K562 (cell line): ENCODE measurements around the gene CEMP1. TPM values are rescaled to one million over a fixed set of nuclear protein-coding genes. Genes with fewer than 3 reads are reported as not detected.

Source experiments
- ATF3 ChIP-seq, 2 experiments: fragments of 450-650 bp in 1 of 2; sonication (generic) in 1 of 2; formaldehyde crosslinking in 1 of 2; IDR thresholded peaks in 1 of 2; conservative IDR thresholded peaks in 1 of 2; 2 replicates each; pipeline versions ENCODE4 v1.6.1 to v1.8.1; 2016 to 2023; ENCODE audit warnings: mild to moderate bottlenecking in 2 of 2, moderate library complexity in 2 of 2, inconsistent platforms in 1 of 2, missing genetic modification reagents in 1 of 2
- CBFA2T3 ChIP-seq: fragments of 450-650 bp; IDR thresholded peaks from 2 replicates; pipeline ENCODE4 v1.6.1; 2017
- CTCF ChIP-seq, 3 experiments: IDR thresholded peaks in 2 of 3; conservative IDR thresholded peaks in 1 of 3; 2 replicates each; pipeline ENCODE4 v1.5.1; 2011 to 2012; ENCODE audit warnings: low read length in 3 of 3, mild to moderate bottlenecking in 3 of 3, control low read depth in 2 of 3, improper control_type of control experiment in 1 of 3, inconsistent platforms in 1 of 3, low read depth in 1 of 3, mixed read lengths in 1 of 3, moderate library complexity in 1 of 3; ENCODE audit not compliant: insufficient read depth in 2 of 3
- CTCFL ChIP-seq: IDR thresholded peaks from 2 replicates; pipeline ENCODE4 v1.6.1; 2011; ENCODE audit warnings: borderline replicate concordance, low read depth, mild to moderate bottlenecking, moderate library complexity, low read length; ENCODE audit not compliant: insufficient read depth, poor library complexity, severe bottlenecking
- TFAP4 ChIP-seq: sonication (generic); formaldehyde crosslinking; IDR thresholded peaks from 2 replicates; pipeline ENCODE4 v1.8.0; 2022; ENCODE audit warnings: missing genetic modification reagents, mild to moderate bottlenecking, moderate library complexity, borderline replicate concordance
- TGIF2 ChIP-seq: sonication (generic); formaldehyde crosslinking; IDR thresholded peaks from 2 replicates; pipeline ENCODE4 v1.8.1; 2022; ENCODE audit warnings: mild to moderate bottlenecking, missing genetic modification reagents, moderate library complexity
- ZBTB33 ChIP-seq: sonication (generic); formaldehyde crosslinking; IDR thresholded peaks from 2 replicates; pipeline ENCODE4 v1.8.1; 2023; ENCODE audit warnings: mild to moderate bottlenecking, missing genetic modification reagents
- ZNF77 ChIP-seq: fragments of 250-450 bp; sonication (Bioruptor Pico); IDR thresholded peaks from 2 replicates; pipeline ENCODE4 v1.5.0; 2020
- polyA plus RNA-seq, 8 experiments: library from polyadenylated mRNA; depleted of rRNA in 4 of 8; stranded (reverse) in 5 of 8; unstranded in 3 of 8; fragments of >200 nt; fragmentation: Nextera tagmentation in 2 of 8; fragmentation: Illumina TruSeq in 1 of 8; extraction: Ambion mirVana in 2 of 8; extraction: Trizol in 1 of 8; gene quantifications; 2 replicates each; pipeline versions ENCODE4 v1.2.1 to v1.2.3, GENCODE V29; 2011 to 2014; ENCODE audit warnings: inconsistent platforms in 1 of 8, missing spikeins in 1 of 8
- total RNA-seq, 7 experiments: library from RNA; depleted of rRNA in 6 of 7; stranded (reverse); fragments of >200 nt in 6 of 7; fragmentation: Illumina TruSeq in 2 of 7; extraction: Trizol in 2 of 7; gene quantifications; 2 replicates each; pipeline versions ENCODE4 v1.2.1 to v1.2.3, GENCODE V29; 2011 to 2021; ENCODE audit warnings: low replicate concordance in 1 of 7

Gene CEMP1
- total and polyA plus RNA-seq, 9 of the 15 experiments (the other 6 are each of a cell fraction or from before 2014, with no cell fraction given), result 0.05 to 0.45 TPM; not detected in 7

DNA sequence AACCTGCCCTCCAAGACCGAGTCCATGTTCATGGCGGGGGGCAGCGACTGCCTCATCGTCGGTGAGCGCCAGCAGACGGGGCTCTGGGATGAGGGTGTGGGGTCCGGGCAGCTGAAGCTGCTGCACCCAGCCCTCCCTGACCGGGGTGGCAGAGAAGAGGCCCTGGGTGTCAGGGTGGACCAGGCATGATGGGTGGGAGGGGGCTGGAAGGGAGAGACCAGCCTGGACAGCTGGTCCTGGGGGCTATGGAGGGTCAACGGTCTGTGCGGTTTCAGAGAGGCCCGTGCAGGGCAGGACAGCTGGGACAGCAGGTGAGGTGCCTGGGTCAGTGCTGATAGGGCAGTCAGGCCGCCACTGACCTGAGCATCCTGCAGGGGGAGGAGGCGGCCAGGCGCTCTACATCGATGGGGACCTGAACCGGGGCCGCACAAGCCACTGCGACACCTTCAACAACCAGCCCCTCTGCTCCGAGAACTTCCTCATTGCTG, 30.7 kb downstream of the CEMP1 start (continued):
- TF ChIP-seq CTCFL, result peak; percentile 12
- no peak for TF ChIP-seq ZNF77 (CRISPR knock-in tag)
- TF ChIP-seq TGIF2 (CRISPR knock-in tag), result no peak
- TF ChIP-seq ZBTB33 (CRISPR knock-in tag), result peak; percentile 100
- TF ChIP-seq CTCF (IDR thresholded peaks at IDR 0.05 in 2 of 3, conservative IDR thresholded peaks at IDR 0.05 in 1 of 3; ENCODE audit: insufficient read depth in 2 of 3, low read depth in 1 of 3, low read length in 3 of 3), result peak in 2 of 3 experiments; percentile 17 to 21; a peak in 2 of 6 replicates
- TF ChIP-seq ATF3 (IDR thresholded peaks at IDR 0.05), result peak; percentile 19; the same call in 1 of the 2 replicates
- no peak for TF ChIP-seq ATF3 (CRISPR knock-in tag; conservative IDR thresholded peaks at IDR 0.05)
- peak; percentile 53 for TF ChIP-seq CBFA2T3
- TF ChIP-seq TFAP4 (CRISPR knock-in tag), result peak; percentile 54; the same call in 1 of the 2 replicates
